ENCODE measurements around the gene CCDC141.

The CCDC141 gene

DNA sequence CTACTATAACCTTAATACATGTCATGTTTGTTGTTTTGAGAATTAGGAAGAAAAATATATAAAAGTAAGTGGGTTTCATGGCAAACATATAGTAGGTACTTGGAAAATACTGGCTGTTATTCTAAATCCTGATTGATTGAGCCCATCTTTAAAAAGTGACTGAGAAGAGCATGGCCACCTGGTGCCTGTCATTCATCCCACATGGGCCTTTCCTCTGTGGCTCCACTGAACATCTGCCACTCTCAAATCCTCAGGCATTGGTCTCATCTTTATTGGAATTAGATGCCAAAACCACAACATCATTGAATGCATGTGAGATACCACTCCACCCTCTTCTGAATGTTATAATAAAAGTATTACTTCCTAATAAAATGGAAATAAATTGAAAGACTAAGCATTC lies 141.1 kb downstream of the CCDC141 start:
- DNase-seq = no peak

DNA sequence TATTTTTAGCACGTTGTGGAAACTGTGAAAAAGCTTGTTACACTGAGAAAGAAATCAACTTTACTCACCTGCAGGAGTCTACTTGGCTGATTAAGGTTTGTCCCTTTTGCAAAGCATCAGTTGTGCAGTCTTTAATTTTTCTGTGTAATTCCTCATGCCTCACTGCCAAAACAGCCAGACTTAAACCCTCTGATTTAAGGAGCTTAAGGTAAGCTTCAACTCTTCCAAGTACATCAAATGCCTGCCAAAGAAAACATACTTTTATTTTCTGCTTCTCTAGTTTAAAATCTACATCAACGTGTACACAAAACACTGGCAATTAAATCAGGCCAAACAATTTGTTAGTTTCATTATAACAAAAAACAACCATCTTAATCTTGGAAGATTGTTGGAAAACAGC lies 144.7 kb downstream of the CCDC141 start:
- DNase-seq = no peak

DNA sequence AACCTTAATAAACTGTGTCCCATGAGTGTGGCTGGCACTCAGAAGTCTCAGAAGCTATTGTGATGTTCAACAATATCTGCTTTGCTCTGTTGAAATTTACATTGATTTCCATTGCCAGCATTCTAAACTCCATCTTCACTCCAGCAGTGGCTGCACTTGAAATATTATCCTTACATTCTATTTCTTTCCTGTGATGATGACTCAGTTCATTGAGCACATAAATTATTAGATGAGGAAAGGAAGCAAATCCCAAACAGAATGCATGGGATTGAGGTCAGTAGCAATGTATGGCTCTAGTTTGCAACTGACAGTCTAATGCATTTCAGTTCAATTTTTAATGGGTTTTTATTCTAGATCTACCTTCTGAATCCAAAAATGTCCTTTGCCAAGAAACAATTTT lies 150.3 kb downstream of the CCDC141 start:
- DNase-seq = no peak

GRCh38 chr2:178895872-178896271 lies 154.1 kb downstream of the CCDC141 start:
- DNase-seq = no peak

- DNase-seq = no peak
These were observed 154.8 kb downstream of the CCDC141 start for GRCh38 chr2:178895171-178895570.

DNA sequence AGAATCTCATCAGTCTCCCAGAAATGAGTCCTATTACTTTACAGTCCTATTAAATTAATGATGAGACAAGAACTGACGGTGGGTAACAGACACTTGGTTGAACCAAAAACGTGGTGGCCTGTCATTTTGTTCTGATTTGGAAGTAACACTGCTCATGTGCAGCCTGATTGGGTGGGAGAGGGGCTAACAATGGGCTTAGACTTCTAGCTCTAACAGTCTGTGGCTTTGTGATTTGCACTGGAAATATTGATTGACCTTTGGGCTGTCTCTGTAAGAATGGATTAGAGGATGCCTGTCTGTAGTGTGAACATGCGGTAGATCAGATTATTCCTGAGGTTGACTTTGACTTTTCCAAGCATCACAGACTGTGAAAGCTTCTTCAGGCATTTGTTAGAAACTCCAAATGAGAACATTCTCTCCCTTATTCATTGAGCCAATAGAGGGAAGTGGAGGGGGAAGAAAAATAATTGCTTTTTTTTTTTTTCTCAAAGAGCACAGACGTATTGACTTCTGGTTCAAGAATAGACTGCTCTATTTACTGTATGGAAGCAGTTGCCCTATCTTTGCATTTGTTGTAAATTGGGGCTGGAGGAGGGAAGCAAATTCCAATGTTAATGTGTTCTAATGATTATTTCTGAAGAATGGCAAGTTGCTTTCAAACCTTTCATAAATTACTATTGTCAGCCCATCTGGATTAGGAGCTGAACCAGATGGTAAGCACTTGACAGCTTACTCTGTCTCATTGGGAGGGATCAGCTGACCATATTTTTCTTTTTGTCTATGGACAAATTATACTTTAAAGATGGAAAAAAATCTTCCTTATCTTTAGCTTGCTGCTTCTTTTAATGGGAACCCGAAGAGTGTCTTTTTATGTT lies 156.9 kb downstream of the CCDC141 start:
- no peak for DNase-seq

GRCh38 chr2:178891959-178892485 lies 157.9 kb downstream of the CCDC141 start:
- DNase-seq = no peak

- peak; percentile 73 for DNase-seq
These were observed 158.5 kb downstream of the CCDC141 start for GRCh38 chr2:178891265-178891958.

DNA sequence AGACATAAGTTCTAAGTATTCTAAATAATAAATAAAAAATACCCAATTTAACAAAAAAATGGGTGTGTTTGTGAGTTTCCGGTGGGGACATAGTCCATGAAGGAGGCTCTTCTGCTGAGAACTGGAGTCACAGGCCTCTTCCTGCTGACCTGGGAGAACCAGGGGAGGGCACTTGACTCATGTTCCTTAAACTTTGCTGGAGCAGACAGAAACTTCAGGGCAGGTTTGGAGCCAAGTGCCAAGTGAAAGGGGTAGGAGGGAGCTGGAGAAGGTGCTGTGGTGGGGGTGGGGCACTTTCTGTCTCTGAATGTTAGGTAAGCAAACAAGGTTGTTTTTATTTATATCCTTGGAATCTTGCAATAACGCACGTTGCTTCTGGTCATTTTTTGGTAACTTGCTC lies 163.9 kb downstream of the CCDC141 start:
- no peak for DNase-seq

GRCh38 chr2:178884440-178884839 lies 165.5 kb downstream of the CCDC141 start:
- DNase-seq = no peak

- no peak for DNase-seq
These were observed 167.1 kb downstream of the CCDC141 start for GRCh38 chr2:178882666-178883440.

DNA sequence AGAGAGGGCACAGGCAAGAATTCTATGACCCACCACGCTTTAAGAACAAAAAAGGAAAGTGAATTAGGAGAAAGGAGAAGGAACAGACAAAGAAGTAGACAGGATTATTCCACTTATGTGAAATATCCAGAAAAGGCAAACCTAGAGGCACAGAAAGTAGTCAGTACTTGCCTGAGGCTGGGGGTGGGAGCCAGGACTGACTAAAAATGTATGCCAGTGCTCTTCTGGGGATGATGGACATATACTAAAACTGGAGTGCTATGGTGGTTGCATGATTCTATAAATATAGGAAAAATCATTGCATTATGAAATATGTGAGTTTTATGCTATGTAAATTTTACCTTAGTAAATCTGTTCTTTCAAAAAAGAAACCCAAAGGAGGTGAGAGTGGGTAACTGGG lies 168.9 kb downstream of the CCDC141 start:
- DNase-seq = no peak

GRCh38 chr2:178880257-178880656 lies 169.7 kb downstream of the CCDC141 start:
- DNase-seq = no peak

DNA sequence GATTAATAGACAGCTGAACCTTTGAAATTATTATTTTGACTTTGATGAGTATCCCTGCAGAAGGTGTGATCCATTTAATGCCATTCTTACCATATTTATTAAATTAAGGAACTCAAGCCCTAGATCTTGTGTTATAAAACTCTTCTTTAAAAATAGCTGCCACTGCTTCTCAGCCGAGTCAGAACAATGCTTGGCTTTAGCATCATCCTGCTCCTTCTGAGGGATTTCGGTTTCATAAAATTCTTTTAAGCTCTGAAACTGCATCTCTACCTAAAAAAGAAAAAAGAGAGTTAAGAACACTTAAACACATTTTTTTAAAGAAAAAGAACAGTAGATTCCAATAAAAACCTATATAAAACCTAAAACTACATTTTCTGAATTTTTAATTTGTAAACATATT lies 172.1 kb downstream of the CCDC141 start:
- DNase-seq = no peak

DNA sequence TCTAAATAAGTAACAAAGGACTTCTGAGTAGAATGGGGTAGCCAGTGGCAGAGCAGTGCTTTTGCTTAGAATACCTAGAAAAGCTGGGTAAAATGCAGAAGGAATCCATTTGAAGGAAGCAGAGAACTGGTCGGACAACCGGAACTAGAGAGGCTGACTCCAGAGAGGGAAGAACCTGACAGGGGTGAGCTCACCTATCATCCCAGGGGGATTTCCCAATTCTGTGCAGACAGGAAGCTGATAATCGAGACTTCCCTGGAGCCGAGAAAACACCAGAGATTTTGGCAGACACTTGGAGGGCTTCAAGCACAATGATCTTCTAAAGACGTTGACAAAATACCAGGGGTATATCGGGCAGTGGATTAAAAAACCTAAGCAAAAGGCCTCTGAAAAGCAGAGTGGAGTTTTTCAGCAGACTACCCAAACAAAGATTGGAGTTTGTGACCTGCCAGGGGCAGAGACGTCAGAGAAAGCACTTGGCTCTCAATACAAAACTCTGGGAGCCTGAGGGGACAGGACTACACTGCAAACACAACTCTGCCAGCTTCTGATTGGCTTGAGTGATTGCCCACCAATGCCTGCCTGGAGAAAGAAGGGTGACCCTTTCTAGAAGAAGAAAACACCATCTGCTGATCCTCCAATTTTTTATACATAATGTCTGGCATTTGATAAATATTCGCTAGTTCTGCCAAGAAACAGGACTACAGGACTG lies 175.3 kb downstream of the CCDC141 start:
- DNase-seq = no peak

- DNase-seq = no peak
These were observed 176.0 kb downstream of the CCDC141 start for GRCh38 chr2:178873912-178874311.

GRCh38 chr2:178871536-178871935 lies 178.4 kb downstream of the CCDC141 start:
- peak; percentile 64 for DNase-seq

DNA sequence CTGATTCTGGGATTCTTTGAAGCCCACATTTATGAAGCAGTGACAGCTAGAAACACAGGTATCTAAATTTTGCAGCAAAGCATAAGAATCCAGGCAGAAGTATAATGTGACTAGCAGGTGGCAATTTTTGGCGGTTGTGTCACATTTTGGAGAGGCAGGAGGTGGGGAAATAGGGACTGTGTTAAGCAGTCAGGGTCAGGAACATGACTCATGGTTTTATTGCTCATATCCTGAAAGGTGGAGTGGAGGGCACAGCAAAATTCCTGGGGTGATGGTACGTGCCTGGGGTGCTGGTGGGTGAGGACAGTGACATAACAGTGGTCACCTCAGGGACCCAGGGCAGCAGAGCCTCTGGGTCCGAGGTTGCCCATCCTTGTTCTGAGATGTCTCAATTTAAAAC lies 179.2 kb downstream of the CCDC141 start:
- peak; percentile 17 for DNase-seq

- DNase-seq = no peak
These were observed 183.9 kb downstream of the CCDC141 start for GRCh38 chr2:178865999-178866398.

GRCh38 chr2:178865146-178865936 lies 184.6 kb downstream of the CCDC141 start:
- DNase-seq = no peak

DNA sequence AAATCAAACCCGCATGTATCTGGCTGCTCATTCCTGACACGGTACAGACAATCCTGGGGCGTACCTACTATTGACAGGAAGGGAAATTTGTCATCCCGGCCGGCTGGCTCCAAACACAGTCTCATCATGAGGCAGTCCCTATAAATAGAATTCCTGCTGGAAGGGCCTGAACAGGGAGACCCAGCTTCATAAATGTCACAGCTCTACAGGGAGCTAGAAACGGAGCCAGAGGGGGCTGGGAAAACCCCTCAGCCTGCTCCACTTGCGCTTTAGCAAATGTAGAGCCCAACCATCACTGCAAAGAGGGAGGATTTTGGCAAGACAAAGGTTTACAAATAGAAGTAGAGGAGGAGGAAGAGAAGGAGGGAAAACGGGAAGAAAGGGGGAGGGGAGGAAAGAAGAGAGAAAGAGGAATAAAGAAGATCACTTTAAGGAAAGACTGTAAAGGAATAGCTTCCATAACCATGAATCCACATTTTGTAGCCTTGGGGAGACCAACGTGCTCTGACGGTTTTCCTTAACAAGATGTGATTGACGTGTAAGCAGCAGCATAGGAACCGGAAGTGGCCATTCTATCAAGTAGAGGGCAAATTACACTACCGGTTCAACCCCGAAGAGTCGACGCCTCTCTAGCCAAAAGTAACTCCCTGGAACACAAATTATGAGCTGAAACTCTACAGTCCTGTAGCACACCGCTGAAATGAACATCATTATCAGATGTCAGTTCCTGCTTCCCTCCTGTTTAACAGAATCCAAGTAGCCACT lies 185.9 kb downstream of the CCDC141 start:
- DNase-seq = no peak
